Tibial nerve (tissue), 3 donors: ENCODE data around the gene SPAG17.

ENCODE experiments used
- POLR2A ChIP-seq, 2 donors: fragments of 450-650 bp; IDR thresholded peaks; one replicate each; pipeline ENCODE4 v1.6.1; 2017; ENCODE audit warnings: antibody characterized with exemption in 2 of 2, mild to moderate bottlenecking in 2 of 2, moderate library complexity in 2 of 2
- TF ChIP-seq, protein P1 (sequence below), 5 experiments: fragments of 200-600 bp in 3 of 5; fragments of 450-650 bp in 2 of 5; sonication (generic) in 3 of 5; IDR thresholded peaks; one replicate each; pipeline ENCODE4 v1.5.1; 2016 to 2019; ENCODE audit warnings: antibody characterized with exemption in 5 of 5, mild to moderate bottlenecking in 3 of 5, moderate library complexity in 2 of 5

DNA sequence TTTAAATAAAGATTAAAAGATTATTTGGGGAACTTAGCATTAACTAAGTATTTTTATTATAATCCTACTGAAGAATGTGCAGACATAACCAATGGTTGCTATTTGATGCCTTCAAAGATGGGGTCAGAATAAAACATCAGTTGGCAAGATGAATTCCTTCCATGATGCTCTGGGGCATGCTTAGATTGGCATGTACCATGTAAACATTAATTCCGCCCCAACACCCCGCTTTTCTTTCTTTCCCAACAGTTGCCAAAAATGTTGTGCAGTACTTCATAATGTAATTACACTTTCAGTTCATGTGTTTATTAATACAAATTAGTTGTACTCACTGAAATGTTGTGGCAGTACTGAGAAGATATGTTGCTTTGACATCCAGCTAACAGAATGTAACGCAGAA lies 82.6 kb downstream of the SPAG17 start:
- TF ChIP-seq, protein P1, sequence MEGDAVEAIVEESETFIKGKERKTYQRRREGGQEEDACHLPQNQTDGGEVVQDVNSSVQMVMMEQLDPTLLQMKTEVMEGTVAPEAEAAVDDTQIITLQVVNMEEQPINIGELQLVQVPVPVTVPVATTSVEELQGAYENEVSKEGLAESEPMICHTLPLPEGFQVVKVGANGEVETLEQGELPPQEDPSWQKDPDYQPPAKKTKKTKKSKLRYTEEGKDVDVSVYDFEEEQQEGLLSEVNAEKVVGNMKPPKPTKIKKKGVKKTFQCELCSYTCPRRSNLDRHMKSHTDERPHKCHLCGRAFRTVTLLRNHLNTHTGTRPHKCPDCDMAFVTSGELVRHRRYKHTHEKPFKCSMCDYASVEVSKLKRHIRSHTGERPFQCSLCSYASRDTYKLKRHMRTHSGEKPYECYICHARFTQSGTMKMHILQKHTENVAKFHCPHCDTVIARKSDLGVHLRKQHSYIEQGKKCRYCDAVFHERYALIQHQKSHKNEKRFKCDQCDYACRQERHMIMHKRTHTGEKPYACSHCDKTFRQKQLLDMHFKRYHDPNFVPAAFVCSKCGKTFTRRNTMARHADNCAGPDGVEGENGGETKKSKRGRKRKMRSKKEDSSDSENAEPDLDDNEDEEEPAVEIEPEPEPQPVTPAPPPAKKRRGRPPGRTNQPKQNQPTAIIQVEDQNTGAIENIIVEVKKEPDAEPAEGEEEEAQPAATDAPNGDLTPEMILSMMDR (IDR thresholded peaks at IDR 0.05) = no peak
- no peak for TF ChIP-seq POLR2A (IDR thresholded peaks at IDR 0.05)
